Measurements from ENCODE around the gene UNC80. TPM values are rescaled to one million over a fixed set of nuclear protein-coding genes. Genes with fewer than 3 reads are reported as not detected.
"Not testable (repeated sequence)": the region's sequence is repeated elsewhere in the genome, so short reads cannot be mapped to it uniquely, and the experiment has no call there.

The UNC80 gene
- total and polyA plus RNA-seq, 2 donors (not counting 1 experiment from before 2014, with no cell fraction given) = under 0.01 TPM; not detected in 1

- H3K27ac ChIP-seq (ENCODE audit: insufficient read depth, low read length) = no peak overlapping the region
- no peak overlapping the region for H3K4me2 ChIP-seq (ENCODE audit: extremely low read depth, insufficient read depth, low read length)
- no peak overlapping the region for H2AFZ ChIP-seq (ENCODE audit: low read length)
- H3K4me1 ChIP-seq (ENCODE audit: control insufficient read depth, extremely low read depth, insufficient read depth, low read length) = no peaks in the 10 kb centered on the region
- H3K79me2 ChIP-seq (ENCODE audit: control insufficient read depth, insufficient read depth, low read length) = no peaks in the 10 kb centered on the region
- peak overlapping the region in 1 of 4 experiments; percentile 20 for H3K4me3 ChIP-seq (replicated peaks in 1 of 4; ENCODE audit: control extremely low read depth in 1 of 4, insufficient read depth in 1 of 4, low read depth in 3 of 4, low read length in 4 of 4)
- no peaks in the 10 kb centered on the region for H3K36me3 ChIP-seq (ENCODE audit: control insufficient read depth, insufficient read depth, low read length)
- H3K9ac ChIP-seq (ENCODE audit: insufficient read depth, low read length) = no peak overlapping the region
- H3K27me3 ChIP-seq (ENCODE audit: control insufficient read depth, insufficient read depth, low read length) = no peaks in the 10 kb centered on the region
- no peaks in the 10 kb centered on the region for H4K20me1 ChIP-seq (ENCODE audit: control insufficient read depth, extremely low read depth, insufficient read depth, low read length)
- no peak for DNase-seq (ENCODE audit: low read depth in 2 of 2)
- H3K9me3 ChIP-seq (ENCODE audit: control insufficient read depth, insufficient read depth, low read depth, low read length) = no peaks in the 10 kb centered on the region
- TF ChIP-seq CTCF (conservative IDR thresholded peaks at IDR 0.05 in 1 of 2, IDR thresholded peaks at IDR 0.05 in 1 of 2; ENCODE audit: low read depth in 1 of 2, low read length in 2 of 2) (no peak), EZH2 (IDR thresholded peaks at IDR 0.05; ENCODE audit: low read length, missing control alignments) (no peak)
Observed at GRCh38 chr2:209790066-209790728, 18.6 kb downstream of the UNC80 start.

GRCh38 chr2:209791151-209791550, 19.5 kb downstream of the UNC80 start:
- H3K4me3 ChIP-seq (replicated peaks in 1 of 4; ENCODE audit: control extremely low read depth in 1 of 4, insufficient read depth in 1 of 4, low read depth in 3 of 4, low read length in 4 of 4) = no peak overlapping the region
- H2AFZ ChIP-seq (ENCODE audit: low read length) = no peak overlapping the region
- no peaks in the 10 kb centered on the region for H3K4me1 ChIP-seq (ENCODE audit: control insufficient read depth, extremely low read depth, insufficient read depth, low read length)
- H3K9ac ChIP-seq (ENCODE audit: insufficient read depth, low read length) = no peak overlapping the region
- H3K9me3 ChIP-seq (ENCODE audit: control insufficient read depth, insufficient read depth, low read depth, low read length) = no peaks in the 10 kb centered on the region
- no peaks in the 10 kb centered on the region for H3K79me2 ChIP-seq (ENCODE audit: control insufficient read depth, insufficient read depth, low read length)
- DNase-seq (ENCODE audit: low read depth in 2 of 2) = no peak
- no peak overlapping the region for H3K4me2 ChIP-seq (ENCODE audit: extremely low read depth, insufficient read depth, low read length)
- TF ChIP-seq CTCF (conservative IDR thresholded peaks at IDR 0.05 in 1 of 2, IDR thresholded peaks at IDR 0.05 in 1 of 2; ENCODE audit: low read depth in 1 of 2, low read length in 2 of 2) = no peak
- TF ChIP-seq EZH2 (IDR thresholded peaks at IDR 0.05; ENCODE audit: low read length, missing control alignments) = no peak
- no peaks in the 10 kb centered on the region for H4K20me1 ChIP-seq (ENCODE audit: control insufficient read depth, extremely low read depth, insufficient read depth, low read length)
- no peaks in the 10 kb centered on the region for H3K36me3 ChIP-seq (ENCODE audit: control insufficient read depth, insufficient read depth, low read length)
- H3K27me3 ChIP-seq (ENCODE audit: control insufficient read depth, insufficient read depth, low read length) = no peaks in the 10 kb centered on the region
- no peak overlapping the region for H3K27ac ChIP-seq (ENCODE audit: insufficient read depth, low read length)

- H3K9me3 ChIP-seq (ENCODE audit: control insufficient read depth, insufficient read depth, low read depth, low read length); DNase-seq (ENCODE audit: low read depth in 2 of 2); H4K20me1 ChIP-seq (ENCODE audit: control insufficient read depth, extremely low read depth, insufficient read depth, low read length); H3K27me3 ChIP-seq (ENCODE audit: control insufficient read depth, insufficient read depth, low read length); H3K4me2 ChIP-seq (ENCODE audit: extremely low read depth, insufficient read depth, low read length); H2AFZ ChIP-seq (ENCODE audit: low read length); H3K36me3 ChIP-seq (ENCODE audit: control insufficient read depth, insufficient read depth, low read length); H3K9ac ChIP-seq (ENCODE audit: insufficient read depth, low read length); H3K27ac ChIP-seq (ENCODE audit: insufficient read depth, low read length); H3K4me3 ChIP-seq (replicated peaks in 1 of 4; ENCODE audit: control extremely low read depth in 1 of 4, insufficient read depth in 1 of 4, low read depth in 3 of 4, low read length in 4 of 4); H3K79me2 ChIP-seq (ENCODE audit: control insufficient read depth, insufficient read depth, low read length); H3K4me1 ChIP-seq (ENCODE audit: control insufficient read depth, extremely low read depth, insufficient read depth, low read length): not testable (repeated sequence)
Observed at GRCh38 chr2:209795425-209795824, 23.8 kb downstream of the UNC80 start.
